Retinal pigment epithelial cell (primary cell): ENCODE measurements around the gene FRY.

Experiments used
- DNase-seq: peaks from one replicate; pipeline ENCODE4 v3.0.0-alpha.2; 2010; ENCODE audit warnings: low read depth
- H3K4me3 ChIP-seq: 2 replicates; pipeline ENCODE4 v1.5.1; 2011; ENCODE audit warnings: mild to moderate bottlenecking, low read length, control low read depth, moderate library complexity
- TF ChIP-seq, protein P1 (sequence below): conservative IDR thresholded peaks from 2 replicates; pipeline ENCODE4 v1.5.1; 2011; ENCODE audit warnings: low read depth, low read length, control low read depth, inconsistent platforms

FRY gene

DNA sequence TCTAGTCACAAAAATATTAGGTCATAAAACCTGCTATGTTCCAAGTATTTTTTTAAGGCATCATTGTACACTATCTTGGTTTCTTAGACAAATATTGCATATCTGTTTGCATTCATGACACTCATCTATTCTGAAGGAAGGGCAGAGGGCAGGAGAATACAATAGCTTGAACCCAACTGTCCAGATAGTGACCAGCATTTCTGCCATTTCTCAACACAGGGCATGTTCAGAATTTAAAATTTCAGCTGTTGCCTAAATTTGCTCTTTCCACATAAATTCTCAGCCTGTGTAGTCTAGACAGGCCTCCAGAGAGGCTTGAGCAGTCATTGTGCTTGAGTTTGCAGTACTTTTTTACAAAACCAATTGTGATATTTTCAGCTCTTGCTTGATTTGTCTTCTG, 164.1 kb downstream of the FRY start:
- no peak overlapping the region for H3K4me3 ChIP-seq
- DNase-seq, result no peak
- TF ChIP-seq, protein P1, sequence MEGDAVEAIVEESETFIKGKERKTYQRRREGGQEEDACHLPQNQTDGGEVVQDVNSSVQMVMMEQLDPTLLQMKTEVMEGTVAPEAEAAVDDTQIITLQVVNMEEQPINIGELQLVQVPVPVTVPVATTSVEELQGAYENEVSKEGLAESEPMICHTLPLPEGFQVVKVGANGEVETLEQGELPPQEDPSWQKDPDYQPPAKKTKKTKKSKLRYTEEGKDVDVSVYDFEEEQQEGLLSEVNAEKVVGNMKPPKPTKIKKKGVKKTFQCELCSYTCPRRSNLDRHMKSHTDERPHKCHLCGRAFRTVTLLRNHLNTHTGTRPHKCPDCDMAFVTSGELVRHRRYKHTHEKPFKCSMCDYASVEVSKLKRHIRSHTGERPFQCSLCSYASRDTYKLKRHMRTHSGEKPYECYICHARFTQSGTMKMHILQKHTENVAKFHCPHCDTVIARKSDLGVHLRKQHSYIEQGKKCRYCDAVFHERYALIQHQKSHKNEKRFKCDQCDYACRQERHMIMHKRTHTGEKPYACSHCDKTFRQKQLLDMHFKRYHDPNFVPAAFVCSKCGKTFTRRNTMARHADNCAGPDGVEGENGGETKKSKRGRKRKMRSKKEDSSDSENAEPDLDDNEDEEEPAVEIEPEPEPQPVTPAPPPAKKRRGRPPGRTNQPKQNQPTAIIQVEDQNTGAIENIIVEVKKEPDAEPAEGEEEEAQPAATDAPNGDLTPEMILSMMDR, result no peak

- TF ChIP-seq, protein P1, result no peak
- DNase-seq, result no peak
- no peak overlapping the region for H3K4me3 ChIP-seq
These were observed 167.6 kb downstream of the FRY start for GRCh38 chr13:32199168-32199567.

GRCh38 chr13:32200741-32201140, 169.2 kb downstream of the FRY start:
- TF ChIP-seq, protein P1, result no peak
- DNase-seq, result no peak
- H3K4me3 ChIP-seq, result no peak overlapping the region

- TF ChIP-seq, protein P1, result no peak
- DNase-seq, result no peak
These were observed 170.2 kb downstream of the FRY start for GRCh38 chr13:32201809-32202208.

DNA sequence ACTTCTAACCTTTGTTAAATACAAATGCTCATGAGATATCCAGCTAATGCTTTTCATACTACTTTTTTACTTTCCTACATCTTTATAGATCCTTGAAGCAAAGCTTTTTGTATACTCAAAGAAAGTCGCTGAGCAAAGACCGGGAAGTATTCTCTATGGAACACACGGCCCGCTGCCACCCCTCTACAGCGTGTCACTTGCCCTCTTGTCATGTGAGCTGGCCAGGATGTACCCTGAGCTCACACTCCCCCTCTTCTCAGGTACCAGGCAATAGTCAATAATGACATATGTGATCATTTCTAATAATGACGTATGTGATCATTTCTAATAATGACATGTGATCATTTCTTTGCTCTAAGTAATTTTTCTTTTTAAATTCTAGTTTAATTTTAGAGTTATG, 170.7 kb downstream of the FRY start:
- no peak overlapping the region for H3K4me3 ChIP-seq
- TF ChIP-seq, protein P1, result no peak

More at GRCh38 chr13:32201809-32202208, 170.2 kb downstream of the FRY start:
- H3K4me3 ChIP-seq, result no peak overlapping the region

DNA sequence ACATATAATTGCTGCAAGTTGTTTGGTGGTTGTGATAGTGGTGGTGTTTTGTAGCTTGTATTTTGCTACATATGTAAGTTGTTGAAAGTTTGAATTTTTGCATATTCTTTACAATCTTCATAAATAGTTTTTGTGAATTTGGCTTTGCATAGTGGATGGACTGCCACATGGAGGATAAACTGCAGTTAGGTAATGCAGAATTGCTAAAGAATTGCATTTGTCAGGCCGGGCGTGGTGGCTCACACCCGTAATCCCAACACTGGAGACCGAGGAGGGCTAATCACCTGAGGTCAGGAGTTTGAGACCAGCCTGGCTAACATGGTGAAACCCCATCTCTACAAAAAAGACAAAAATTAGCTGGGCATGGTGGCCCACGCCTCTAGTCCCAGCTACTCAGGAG, 171.6 kb downstream of the FRY start:
- TF ChIP-seq, protein P1, result no peak
- H3K4me3 ChIP-seq, result no peak overlapping the region
- DNase-seq, result no peak

More for the DNA sequence above, 170.7 kb downstream of the FRY start:
- no peak for DNase-seq

DNA sequence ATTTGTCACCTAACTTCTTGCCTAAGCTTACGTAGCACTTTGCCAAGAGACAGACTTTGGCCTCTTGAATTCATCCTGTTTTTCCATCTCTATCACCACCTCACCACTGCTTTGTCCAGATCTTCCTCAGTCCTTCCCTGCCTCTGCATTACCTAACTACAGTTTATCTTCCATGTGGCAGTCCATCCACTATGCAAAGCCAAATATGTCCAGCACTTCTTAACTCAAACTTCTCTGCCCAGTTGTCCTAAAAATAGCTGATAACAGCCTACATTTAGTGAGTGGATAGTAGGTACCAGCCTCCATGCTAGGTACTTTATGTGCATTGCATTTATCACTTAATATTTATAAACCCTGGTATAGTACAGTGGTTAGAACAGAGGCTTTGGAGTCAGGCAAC, 172.2 kb downstream of the FRY start:
- DNase-seq, result no peak
- H3K4me3 ChIP-seq, result no peak overlapping the region
- TF ChIP-seq, protein P1, result no peak
